ENCODE data around the gene PPFIA3.

The PPFIA3 gene

DNA sequence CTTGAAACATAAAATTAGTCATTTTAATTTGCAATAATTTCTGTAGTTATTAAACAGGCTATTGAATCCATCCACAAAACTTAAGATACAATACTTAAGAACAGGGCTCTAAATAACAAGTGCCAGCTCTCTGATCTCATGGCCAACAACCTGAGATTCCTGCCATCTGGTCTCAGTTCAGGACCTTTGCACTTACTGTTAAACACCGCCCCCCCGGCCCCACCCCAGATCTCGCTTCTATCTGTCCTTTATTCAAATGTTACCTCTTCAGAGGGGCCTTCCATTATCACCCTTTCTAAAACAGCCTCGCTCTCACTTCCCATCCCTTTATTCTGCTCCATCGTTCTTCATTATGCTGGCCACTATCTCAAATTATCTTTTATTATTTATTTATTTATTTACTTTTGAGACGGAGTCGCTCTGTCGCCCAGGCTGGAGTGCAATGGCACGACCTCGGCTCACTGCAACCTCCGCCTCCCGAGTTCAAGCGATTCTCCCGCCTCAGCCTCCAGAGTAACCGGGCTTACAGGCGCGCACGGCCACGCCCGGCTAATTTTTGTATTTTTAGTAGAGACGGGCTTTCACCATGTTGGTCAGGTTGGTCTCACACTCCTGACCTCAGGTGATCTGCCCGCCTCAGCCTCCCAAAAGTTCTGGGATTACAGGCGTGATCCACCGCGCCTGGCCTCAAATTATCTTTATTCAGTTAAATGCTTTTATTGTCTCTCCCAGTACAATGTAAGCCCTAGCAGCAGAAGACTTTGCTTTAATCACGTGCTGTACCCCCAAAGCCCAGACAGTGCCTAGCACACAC is 34.9 kb upstream of the PPFIA3 start:
- Histone ChIP-seq H2BK12ac (ENCODE audit: low read length) (no peak overlapping the region), H4K8ac (ENCODE audit: low read depth, low read length) (no peak overlapping the region), H3K4ac (ENCODE audit: low read length) (no peak overlapping the region), H3K36me3 (replicated peaks in 1 of 2; ENCODE audit: control insufficient read depth in 2 of 2, insufficient read depth in 2 of 2, low read length in 2 of 2) (peaks cover 17 to 32% of the 10 kb centered on the region in 2 donors), H3K9me3 (replicated peaks in 1 of 2; ENCODE audit: control insufficient read depth in 2 of 2, insufficient read depth in 1 of 2, low read depth in 1 of 2, low read length in 2 of 2) (peaks cover 2 to 6% of the 10 kb centered on the region in 2 donors), H2AFZ (ENCODE audit: low read length) (peak overlapping the region; percentile 79), H3K18ac (ENCODE audit: low read length) (no peak overlapping the region), H2BK15ac (ENCODE audit: low read length) (no peak overlapping the region), H3K27me3 (ENCODE audit: control insufficient read depth in 3 of 3, insufficient read depth in 3 of 3, low read depth in 1 of 3, low read length in 3 of 3) (peaks cover 0 to 4% (median 0%) of the 10 kb centered on the region in 3 experiments), H2BK120ac (ENCODE audit: low read depth, low read length) (no peak overlapping the region), H3K4me2 (ENCODE audit: insufficient read depth, low read length, poor library complexity, severe bottlenecking) (peak overlapping the region; percentile 58), H4K91ac (ENCODE audit: low read depth, low read length, poor library complexity) (no peak overlapping the region), H2BK5ac (ENCODE audit: low read length) (no peak overlapping the region), H3K4me3 (ENCODE audit: low read length in 2 of 2) (peak overlapping the region; percentile 12 to 96), H3K14ac (ENCODE audit: low read length) (no peak overlapping the region), H3K23ac (ENCODE audit: low read depth, low read length, poor library complexity) (no peak overlapping the region), H3K79me1 (ENCODE audit: low read depth, low read length) (peaks cover 5% of the 10 kb centered on the region), H3K9ac (ENCODE audit: low read depth, low read length, poor library complexity) (no peak overlapping the region), H2AK5ac (ENCODE audit: low read depth, low read length) (no peak overlapping the region), H3K4me1 (ENCODE audit: control insufficient read depth in 2 of 2, insufficient read depth in 1 of 2, low read depth in 1 of 2, low read length in 2 of 2) (peaks cover 6 to 7% of the 10 kb centered on the region in 2 donors), H3K27ac (replicated peaks; ENCODE audit: low read length) (peak overlapping the region; percentile 48)
- 100% methylated on average over 1 of the region's 26 CpGs; no CpG with 5 or more reads in 1 of the 2 donors for WGBS, 2 donors (ENCODE audit: extremely low coverage in 2 of 2, insufficient read length in 2 of 2, insufficient replicate concordance in 1 of 2)
- no peak for DNase-seq (ENCODE audit: low spot score)

DNA sequence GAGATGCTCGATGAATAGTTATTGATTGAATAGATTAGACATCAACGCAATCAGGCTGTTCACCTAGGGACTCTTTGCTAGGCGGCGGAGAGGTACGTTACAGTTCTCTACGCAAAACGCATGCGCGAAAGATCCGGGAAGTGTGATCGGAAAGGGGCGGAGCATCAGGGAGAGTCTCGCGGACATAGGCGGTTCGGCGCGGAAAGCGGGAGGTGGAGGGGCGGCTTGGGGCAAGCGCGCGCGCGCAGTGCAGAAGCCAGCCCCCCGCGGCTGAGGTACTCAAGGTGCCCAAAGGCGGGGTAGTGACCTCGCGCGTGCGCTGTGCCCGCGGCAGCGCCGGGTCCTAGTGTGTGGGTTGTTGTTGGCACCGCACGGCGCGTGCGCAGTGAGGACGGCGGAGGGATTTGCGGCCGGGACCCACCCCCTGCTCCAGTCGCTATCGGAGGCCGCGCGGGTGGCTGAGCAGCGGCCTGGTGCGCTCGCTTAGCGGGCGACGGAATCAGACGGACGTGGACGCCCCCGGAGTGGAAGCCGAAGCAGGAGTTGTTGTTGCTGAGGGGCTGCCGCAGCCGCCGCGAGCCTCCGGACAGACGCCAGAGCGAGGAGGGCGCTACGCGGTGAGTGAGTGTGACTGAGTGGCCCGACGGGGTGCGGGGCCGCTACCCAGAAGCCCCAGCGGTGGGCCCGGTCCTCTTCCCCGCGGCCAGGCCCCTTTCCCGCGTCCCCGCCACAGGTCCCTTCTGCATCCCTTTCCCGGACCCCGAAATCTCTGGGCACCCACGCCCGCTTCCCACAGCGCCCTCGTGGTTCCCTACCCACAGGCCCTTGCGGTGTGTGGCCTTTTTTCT is 34.1 kb upstream of the PPFIA3 start, which contains the start of gene SNRNP70:
SNRNP70 (plus strand) TSS at position 432 of the 848 bp plus-strand sequence. CDS start 964 bp downstream, outside the sequence.
- H3K4me1 ChIP-seq (ENCODE audit: control insufficient read depth in 2 of 2, insufficient read depth in 1 of 2, low read depth in 1 of 2, low read length in 2 of 2): peaks cover 6 to 7% of the 10 kb centered on the region in 2 donors
- H4K91ac ChIP-seq (ENCODE audit: low read depth, low read length, poor library complexity): no peak within 1 kb of the TSS
- no peak within 1 kb of the TSS for H2BK15ac ChIP-seq (ENCODE audit: low read length)
- H3K18ac ChIP-seq (ENCODE audit: low read length): peak within 1 kb of the TSS; percentile 99
- WGBS, 2 donors (ENCODE audit: extremely low coverage in 2 of 2, insufficient read length in 2 of 2, insufficient replicate concordance in 1 of 2): no CpG with 5 or more reads among the region's 89 CpGs
- peak within 1 kb of the TSS; percentile 32 for H2AK5ac ChIP-seq (ENCODE audit: low read depth, low read length)
- no peak within 1 kb of the TSS for H2BK12ac ChIP-seq (ENCODE audit: low read length)
- peak within 1 kb of the TSS; percentile 95 for H2BK5ac ChIP-seq (ENCODE audit: low read length)
- H3K4ac ChIP-seq (ENCODE audit: low read length): no peak within 1 kb of the TSS
- no peak within 1 kb of the TSS for H4K8ac ChIP-seq (ENCODE audit: low read depth, low read length)
- H3K9me3 ChIP-seq (replicated peaks in 1 of 2; ENCODE audit: control insufficient read depth in 2 of 2, insufficient read depth in 1 of 2, low read depth in 1 of 2, low read length in 2 of 2): peaks cover 2 to 6% of the 10 kb centered on the region in 2 donors
- H3K4me2 ChIP-seq (ENCODE audit: insufficient read depth, low read length, poor library complexity, severe bottlenecking): peak within 1 kb of the TSS; percentile 87
- H3K9ac ChIP-seq (ENCODE audit: low read depth, low read length, poor library complexity): peak within 1 kb of the TSS; percentile 99
- H3K23ac ChIP-seq (ENCODE audit: low read depth, low read length, poor library complexity): peak within 1 kb of the TSS; percentile 100
- peak within 1 kb of the TSS; percentile 96 to 97 for H3K4me3 ChIP-seq (ENCODE audit: low read length in 2 of 2)
- peaks cover 5% of the 10 kb centered on the region for H3K79me1 ChIP-seq (ENCODE audit: low read depth, low read length)
- peak within 1 kb of the TSS; percentile 89 for H2AFZ ChIP-seq (ENCODE audit: low read length)
- no peak within 1 kb of the TSS for H2BK120ac ChIP-seq (ENCODE audit: low read depth, low read length)
- H3K27ac ChIP-seq (replicated peaks; ENCODE audit: low read length): peak within 1 kb of the TSS; percentile 94
- DNase-seq (ENCODE audit: low spot score): peak; percentile 99
- peaks cover 22 to 39% of the 10 kb centered on the region in 2 donors for H3K36me3 ChIP-seq (replicated peaks in 1 of 2; ENCODE audit: control insufficient read depth in 2 of 2, insufficient read depth in 2 of 2, low read length in 2 of 2)
- peaks cover 0 to 4% (median 0%) of the 10 kb centered on the region in 3 experiments for H3K27me3 ChIP-seq (ENCODE audit: control insufficient read depth in 3 of 3, insufficient read depth in 3 of 3, low read depth in 1 of 3, low read length in 3 of 3)
- H3K14ac ChIP-seq (ENCODE audit: low read length): peak within 1 kb of the TSS; percentile 97

DNA sequence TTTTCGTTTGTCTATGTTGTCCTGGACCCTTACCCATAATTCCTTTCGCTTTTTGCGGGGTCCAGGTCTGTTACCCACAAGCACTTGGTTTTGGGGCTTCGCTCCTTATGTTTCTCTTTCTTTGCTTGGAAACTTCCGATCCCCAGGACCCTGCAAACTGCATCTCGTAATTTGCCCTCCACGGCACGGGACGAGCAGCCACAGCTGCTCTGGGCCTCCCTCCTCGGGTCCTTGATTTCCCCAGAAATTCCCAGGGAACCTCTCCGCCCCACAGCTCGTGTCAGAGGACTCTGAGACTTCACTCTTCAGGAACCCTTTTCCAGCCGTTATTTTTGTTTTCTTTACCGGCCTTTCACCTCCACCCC is 33.5 kb upstream of the PPFIA3 start:
- peaks cover 0 to 4% (median 0%) of the 10 kb centered on the region in 3 experiments for H3K27me3 ChIP-seq (ENCODE audit: control insufficient read depth in 3 of 3, insufficient read depth in 3 of 3, low read depth in 1 of 3, low read length in 3 of 3)
- H3K9me3 ChIP-seq (replicated peaks in 1 of 2; ENCODE audit: control insufficient read depth in 2 of 2, insufficient read depth in 1 of 2, low read depth in 1 of 2, low read length in 2 of 2): peaks cover 2 to 6% of the 10 kb centered on the region in 2 donors
- H2AK5ac ChIP-seq (ENCODE audit: low read depth, low read length): no peak overlapping the region
- no peak overlapping the region for H2BK120ac ChIP-seq (ENCODE audit: low read depth, low read length)
- peaks cover 6 to 7% of the 10 kb centered on the region in 2 donors for H3K4me1 ChIP-seq (ENCODE audit: control insufficient read depth in 2 of 2, insufficient read depth in 1 of 2, low read depth in 1 of 2, low read length in 2 of 2)
- H3K14ac ChIP-seq (ENCODE audit: low read length): no peak overlapping the region
- peaks cover 5% of the 10 kb centered on the region for H3K79me1 ChIP-seq (ENCODE audit: low read depth, low read length)
- H2BK5ac ChIP-seq (ENCODE audit: low read length): peak overlapping the region; percentile 95
- no peak overlapping the region for H3K23ac ChIP-seq (ENCODE audit: low read depth, low read length, poor library complexity)
- no peak overlapping the region for H3K4ac ChIP-seq (ENCODE audit: low read length)
- H2AFZ ChIP-seq (ENCODE audit: low read length): peak overlapping the region; percentile 89
- peak overlapping the region; percentile 94 for H3K27ac ChIP-seq (replicated peaks; ENCODE audit: low read length)
- H2BK15ac ChIP-seq (ENCODE audit: low read length): no peak overlapping the region
- peak overlapping the region; percentile 87 for H3K4me2 ChIP-seq (ENCODE audit: insufficient read depth, low read length, poor library complexity, severe bottlenecking)
- H3K9ac ChIP-seq (ENCODE audit: low read depth, low read length, poor library complexity): peak overlapping the region; percentile 65
- peak overlapping the region; percentile 96 to 97 for H3K4me3 ChIP-seq (ENCODE audit: low read length in 2 of 2)
- H4K8ac ChIP-seq (ENCODE audit: low read depth, low read length): no peak overlapping the region
- DNase-seq (ENCODE audit: low spot score): no peak
- H3K18ac ChIP-seq (ENCODE audit: low read length): peak overlapping the region; percentile 99
- no peak overlapping the region for H2BK12ac ChIP-seq (ENCODE audit: low read length)
- peaks cover 28 to 45% of the 10 kb centered on the region in 2 donors for H3K36me3 ChIP-seq (replicated peaks in 1 of 2; ENCODE audit: control insufficient read depth in 2 of 2, insufficient read depth in 2 of 2, low read length in 2 of 2)
- WGBS, 2 donors (ENCODE audit: extremely low coverage in 2 of 2, insufficient read length in 2 of 2, insufficient replicate concordance in 1 of 2): no CpG with 5 or more reads among the region's 14 CpGs
- H4K91ac ChIP-seq (ENCODE audit: low read depth, low read length, poor library complexity): no peak overlapping the region

All from neuronal stem cell (in vitro differentiated cells).